ENCODE data around the gene GLT6D1. TPM values are rescaled to one million over a fixed set of nuclear protein-coding genes. Genes with fewer than 3 reads are reported as not detected.

GLT6D1 gene
- total RNA-seq, 2 donors from 2014 or later = not detected

GRCh38 chr9:135591506-135592330 lies 47.6 kb downstream of the GLT6D1 start:
- intact Hi-C loops (cut with DNase I) = no loop called here
- TF ChIP-seq POLR2AphosphoS5 (IDR thresholded peaks at IDR 0.05) = no peak
- TF ChIP-seq POLR2A (IDR thresholded peaks at IDR 0.05) = no peak
- TF ChIP-seq CTCF (IDR thresholded peaks at IDR 0.05) = no peak
- no peaks in the 10 kb centered on the region for H3K4me1 ChIP-seq (replicated peaks)
- 75% methylated on average over 22 of the region's 22 CpGs for WGBS
- no peaks in the 10 kb centered on the region for H3K36me3 ChIP-seq
- H3K27me3 ChIP-seq (replicated peaks; ENCODE audit: insufficient read depth) = no peaks in the 10 kb centered on the region
- H3K4me3 ChIP-seq = no peak overlapping the region
- H3K9me3 ChIP-seq = no peaks in the 10 kb centered on the region
- no peak overlapping the region for H3K27ac ChIP-seq
- no peak for DNase-seq (ENCODE audit: low spot score)

GRCh38 chr9:135590486-135591079 lies 48.8 kb downstream of the GLT6D1 start:
- H3K4me3 ChIP-seq = no peak overlapping the region
- DNase-seq (ENCODE audit: low spot score) = no peak
- intact Hi-C loops (cut with DNase I) = no loop called here
- TF ChIP-seq POLR2AphosphoS5 (IDR thresholded peaks at IDR 0.05) = no peak
- no peak for TF ChIP-seq CTCF (IDR thresholded peaks at IDR 0.05)
- no peak for TF ChIP-seq POLR2A (IDR thresholded peaks at IDR 0.05)
- H3K27ac ChIP-seq = no peak overlapping the region
- H3K27me3 ChIP-seq (replicated peaks; ENCODE audit: insufficient read depth) = no peaks in the 10 kb centered on the region
- 72% methylated on average over 25 of the region's 25 CpGs for WGBS
- no peaks in the 10 kb centered on the region for H3K9me3 ChIP-seq
- H3K36me3 ChIP-seq = no peaks in the 10 kb centered on the region
- H3K4me1 ChIP-seq (replicated peaks) = no peaks in the 10 kb centered on the region

- TF ChIP-seq POLR2AphosphoS5 (IDR thresholded peaks at IDR 0.05) = no peak
- TF ChIP-seq CTCF (IDR thresholded peaks at IDR 0.05) = no peak
- TF ChIP-seq POLR2A (IDR thresholded peaks at IDR 0.05) = no peak
- H3K27me3 ChIP-seq (replicated peaks; ENCODE audit: insufficient read depth) = no peaks in the 10 kb centered on the region
- no peaks in the 10 kb centered on the region for H3K4me1 ChIP-seq (replicated peaks)
- intact Hi-C loops (cut with DNase I) = no loop called here
- no peak overlapping the region for H3K27ac ChIP-seq
- no peaks in the 10 kb centered on the region for H3K9me3 ChIP-seq
- no peaks in the 10 kb centered on the region for H3K36me3 ChIP-seq
- no peak overlapping the region for H3K4me3 ChIP-seq
- DNase-seq (ENCODE audit: low spot score) = no peak
- 72% methylated on average over 15 of the region's 15 CpGs for WGBS
Observed at GRCh38 chr9:135589596-135590485, 49.5 kb downstream of the GLT6D1 start.

GRCh38 chr9:135588886-135589595 lies 50.3 kb downstream of the GLT6D1 start:
- DNase-seq (ENCODE audit: low spot score) = no peak
- Histone ChIP-seq H3K27me3 (replicated peaks; ENCODE audit: insufficient read depth) (no peaks in the 10 kb centered on the region), H3K4me3 (no peak overlapping the region), H3K27ac (no peak overlapping the region), H3K36me3 (no peaks in the 10 kb centered on the region), H3K9me3 (no peaks in the 10 kb centered on the region), H3K4me1 (replicated peaks) (no peaks in the 10 kb centered on the region)
- 82% methylated on average over 16 of the region's 20 CpGs for WGBS
- TF ChIP-seq POLR2A (IDR thresholded peaks at IDR 0.05) (no peak), POLR2AphosphoS5 (IDR thresholded peaks at IDR 0.05) (no peak), CTCF (IDR thresholded peaks at IDR 0.05) (no peak)
- intact Hi-C loops (cut with DNase I) = no loop called here
